NB4 (cell line): ENCODE results near the gene CDK14.

Source experiments
- CTCF ChIP-seq: IDR thresholded peaks from one replicate; pipeline ENCODE4 v1.5.1; 2012; ENCODE audit warnings: low read depth, low read length
- MAX ChIP-seq: IDR thresholded peaks from 2 replicates; pipeline ENCODE4 v1.6.1; 2011; ENCODE audit warnings: low read depth, low read length
- POLR2A ChIP-seq: IDR thresholded peaks from 2 replicates; pipeline ENCODE4 v1.6.1; 2011; ENCODE audit warnings: mild to moderate bottlenecking; ENCODE audit not compliant: insufficient read length; ENCODE audit errors: extremely low read depth

GRCh38 chr7:90680484-90680883, 84.4 kb downstream of the CDK14 start:
- TF ChIP-seq CTCF, result no peak
- TF ChIP-seq POLR2A, result no peak
- TF ChIP-seq MAX, result no peak
